RWPE1 (cell line): ENCODE measurements around the gene UBL3.

ENCODE experiments used
- CTCF ChIA-PET: fragments of 350-600 bp; sonication (Branson Sonifier 250); formaldehyde crosslinking; extraction: SDS; loops from one replicate; lab custom pipeline; 2021; lab: Yijun Ruan, JAX
- POLR2A ChIA-PET: fragments of 400-600 bp; formaldehyde crosslinking; extraction: SDS; loops from one replicate; lab custom pipeline; 2020; ENCODE audit warnings: antibody characterized with exemption; ENCODE audit not compliant: low non-redundant PET; lab: Yijun Ruan, JAX
- DNase-seq: peaks from one replicate; pipeline ENCODE4 v3.0.0; 2012; ENCODE audit warnings: low spot score
- H3K27ac ChIP-seq: fragments of 450-650 bp; 2 replicates; pipeline ENCODE4 v1.5.1; 2017
- TF ChIP-seq, protein P1 (sequence below): fragments of 450-650 bp; conservative IDR thresholded peaks from 2 replicates; pipeline ENCODE4 v1.5.1; 2017; ENCODE audit warnings: low read depth, mild to moderate bottlenecking

UBL3 gene

DNA sequence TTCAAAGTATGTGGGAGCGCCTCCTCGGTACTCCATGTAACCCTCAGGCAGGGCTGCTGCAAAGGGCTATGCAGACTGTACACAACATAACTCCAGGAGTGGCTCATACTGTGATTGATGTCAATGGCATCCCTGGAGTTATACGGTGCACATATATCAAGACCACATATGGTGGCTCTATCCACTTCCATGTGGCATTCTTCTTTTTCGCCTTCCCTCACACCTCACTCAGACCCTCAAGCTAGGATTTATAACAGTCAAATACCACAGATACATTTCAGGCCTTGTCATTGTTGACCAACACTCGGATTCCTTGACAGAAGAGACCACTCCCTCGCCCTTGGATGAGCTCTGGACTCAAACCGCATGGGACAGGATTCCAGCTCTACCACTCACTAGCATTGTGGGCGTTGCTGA lies 11.3 kb upstream of the UBL3 start:
- POLR2A ChIA-PET, result no interaction called here
- CTCF ChIA-PET, result no interaction called here
- DNase-seq, result no peak
- no peak overlapping the region for H3K27ac ChIP-seq
- TF ChIP-seq, protein P1, sequence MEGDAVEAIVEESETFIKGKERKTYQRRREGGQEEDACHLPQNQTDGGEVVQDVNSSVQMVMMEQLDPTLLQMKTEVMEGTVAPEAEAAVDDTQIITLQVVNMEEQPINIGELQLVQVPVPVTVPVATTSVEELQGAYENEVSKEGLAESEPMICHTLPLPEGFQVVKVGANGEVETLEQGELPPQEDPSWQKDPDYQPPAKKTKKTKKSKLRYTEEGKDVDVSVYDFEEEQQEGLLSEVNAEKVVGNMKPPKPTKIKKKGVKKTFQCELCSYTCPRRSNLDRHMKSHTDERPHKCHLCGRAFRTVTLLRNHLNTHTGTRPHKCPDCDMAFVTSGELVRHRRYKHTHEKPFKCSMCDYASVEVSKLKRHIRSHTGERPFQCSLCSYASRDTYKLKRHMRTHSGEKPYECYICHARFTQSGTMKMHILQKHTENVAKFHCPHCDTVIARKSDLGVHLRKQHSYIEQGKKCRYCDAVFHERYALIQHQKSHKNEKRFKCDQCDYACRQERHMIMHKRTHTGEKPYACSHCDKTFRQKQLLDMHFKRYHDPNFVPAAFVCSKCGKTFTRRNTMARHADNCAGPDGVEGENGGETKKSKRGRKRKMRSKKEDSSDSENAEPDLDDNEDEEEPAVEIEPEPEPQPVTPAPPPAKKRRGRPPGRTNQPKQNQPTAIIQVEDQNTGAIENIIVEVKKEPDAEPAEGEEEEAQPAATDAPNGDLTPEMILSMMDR, result no peak

DNA sequence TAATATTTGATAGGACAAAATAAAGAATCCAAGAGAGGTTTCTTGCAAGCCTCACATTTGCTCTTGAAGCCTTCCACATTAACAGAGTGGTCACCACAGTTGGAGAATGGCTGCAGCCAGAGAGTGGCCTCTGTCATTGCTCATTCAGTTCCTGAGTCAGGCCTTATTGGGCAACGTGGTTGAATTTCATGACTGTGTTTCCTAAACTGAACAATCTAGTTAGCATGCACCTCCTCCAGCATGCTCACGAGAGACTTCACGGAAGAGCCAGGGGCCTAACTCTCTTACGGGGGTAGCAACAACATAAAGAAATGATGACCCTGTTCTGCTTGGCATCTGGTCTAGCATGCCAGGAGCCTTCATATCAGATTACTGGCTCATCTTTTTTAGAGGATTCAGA lies 9.6 kb upstream of the UBL3 start:
- no peak for DNase-seq
- POLR2A ChIA-PET, result no interaction called here
- CTCF ChIA-PET, result interaction anchor here (0.6 kb wide), 1 partner anchor 275 kb away, joined by 3 read pairs; no protein-coding TSS in a partner anchor
- TF ChIP-seq, protein P1, result no peak
- H3K27ac ChIP-seq, result no peak overlapping the region

DNA sequence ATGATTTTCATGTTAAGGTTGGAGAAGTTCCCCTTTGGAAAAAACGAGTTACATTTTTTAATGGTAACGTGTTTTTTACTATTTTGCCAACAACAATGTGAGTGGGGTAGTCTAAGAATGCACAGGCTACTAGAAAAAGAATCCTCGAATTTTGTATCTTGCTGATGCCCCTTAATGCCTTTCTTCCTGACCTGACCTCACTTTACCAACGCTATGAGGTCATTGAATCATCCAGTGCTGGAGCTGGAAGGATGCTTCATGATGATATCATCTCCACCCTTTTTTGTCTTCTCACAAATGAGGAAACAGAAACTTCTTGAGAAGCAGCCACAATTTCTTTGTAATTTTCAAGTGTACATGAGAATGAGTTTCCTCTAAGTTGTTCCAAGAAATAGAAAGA lies 8.2 kb upstream of the UBL3 start:
- no peak overlapping the region for H3K27ac ChIP-seq
- no peak for DNase-seq
- ChIA-PET CTCF (no interaction called here), POLR2A (no interaction called here)
- TF ChIP-seq, protein P1, result no peak

DNA sequence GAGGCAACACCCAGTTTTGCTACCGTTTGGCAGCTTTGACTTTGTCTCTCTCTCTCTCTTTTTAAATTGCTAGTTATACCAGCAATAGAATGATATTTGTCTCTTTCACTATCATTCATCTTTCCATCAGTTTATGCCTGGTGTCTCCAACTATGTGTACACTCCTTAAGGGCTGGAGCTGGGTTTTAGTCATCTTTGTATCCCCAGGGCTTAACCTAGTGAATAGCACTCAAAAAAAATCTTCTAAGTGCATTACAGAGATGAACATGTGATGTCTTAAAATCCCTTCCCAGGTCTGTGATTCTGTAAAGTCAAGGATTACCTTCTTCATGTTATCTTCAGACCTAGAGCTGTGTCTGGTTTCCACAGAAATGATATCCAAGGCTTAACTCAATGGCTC lies 7.8 kb upstream of the UBL3 start:
- ChIA-PET POLR2A (no interaction called here), CTCF (no interaction called here)
- TF ChIP-seq, protein P1, result no peak

DNA sequence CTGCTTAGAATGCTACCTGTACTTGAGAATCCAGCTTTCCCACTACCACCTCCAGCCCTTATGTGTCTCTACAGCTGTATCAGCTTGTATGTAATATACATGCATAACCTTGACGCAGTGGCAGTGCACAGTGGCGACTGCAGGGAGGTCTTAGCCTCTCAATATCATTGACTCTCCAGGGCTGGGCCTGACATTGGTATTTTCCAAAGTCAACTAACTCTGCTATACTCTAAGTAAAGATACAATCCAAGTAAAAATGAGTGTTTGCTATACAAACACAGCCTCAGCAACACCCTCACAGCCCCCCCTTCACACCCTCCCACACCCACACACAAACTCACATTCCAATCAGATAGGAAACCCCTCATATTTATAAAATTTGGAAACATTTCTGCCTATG lies 6.7 kb upstream of the UBL3 start:
- H3K27ac ChIP-seq, result no peak overlapping the region
- no peak for DNase-seq

More for the DNA sequence above, 7.8 kb upstream of the UBL3 start:
- H3K27ac ChIP-seq, result no peak overlapping the region
- DNase-seq, result no peak

DNA sequence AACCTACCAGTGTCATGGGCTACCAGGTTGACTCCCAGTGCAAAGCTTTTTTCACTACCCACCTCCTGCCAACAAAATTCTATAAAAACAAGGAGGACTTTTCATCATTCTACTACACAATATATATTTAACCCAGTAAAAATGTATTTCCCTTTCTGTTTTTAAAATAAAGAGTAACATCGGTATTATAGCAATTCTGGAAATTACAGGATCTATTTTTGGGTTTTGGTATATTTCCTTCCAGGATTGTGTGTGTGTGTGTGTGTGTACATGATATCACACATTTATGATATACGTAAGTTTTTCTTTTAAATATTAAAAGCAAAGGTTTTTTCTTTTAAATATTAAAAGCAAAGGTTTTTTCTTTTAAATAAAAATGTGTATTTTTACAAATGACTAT lies 6.0 kb upstream of the UBL3 start:
- DNase-seq, result no peak
- ChIA-PET POLR2A (no interaction called here), CTCF (interaction anchor here (0.7 kb wide), 1 partner anchor 17 kb away, joined by 5 read pairs; no protein-coding TSS in a partner anchor)
- no peak overlapping the region for H3K27ac ChIP-seq
- TF ChIP-seq, protein P1, result no peak

More for the DNA sequence above, 6.7 kb upstream of the UBL3 start:
- CTCF ChIA-PET, result interaction anchor here (0.7 kb wide), 1 partner anchor 17 kb away, joined by 5 read pairs; no protein-coding TSS in a partner anchor
- TF ChIP-seq, protein P1, result no peak
- POLR2A ChIA-PET, result no interaction called here

DNA sequence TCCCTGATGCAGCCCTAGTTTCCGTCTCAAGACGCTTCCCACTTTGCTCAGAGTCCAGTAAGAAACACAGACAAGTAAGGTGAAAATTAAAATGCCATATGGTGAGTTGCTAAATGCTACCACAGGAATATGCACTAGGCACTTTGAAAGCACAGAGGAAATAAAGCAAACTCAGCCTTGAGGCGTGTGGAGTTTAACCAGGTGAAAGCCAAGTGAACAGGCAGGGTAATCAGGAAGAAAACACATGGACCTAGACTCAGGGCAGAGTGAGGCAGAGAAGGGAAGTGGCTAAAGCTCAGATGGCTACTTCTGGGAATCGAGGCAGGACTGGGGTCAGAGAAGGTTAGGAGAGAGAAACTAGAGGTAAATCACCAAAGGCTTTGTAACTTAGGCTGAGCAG lies 5.4 kb upstream of the UBL3 start:
- no peak overlapping the region for H3K27ac ChIP-seq
- ChIA-PET CTCF (no interaction called here), POLR2A (no interaction called here)
- no peak for DNase-seq
- TF ChIP-seq, protein P1, result no peak
